HG03558 (cell line): ENCODE measurements around the gene USP15.
A peak's percentile ranks its signal among the peaks of the same experiment; 100 is the strongest.
"Not testable (repeated sequence)": the region's sequence is repeated elsewhere in the genome, so short reads cannot be mapped to it uniquely, and the experiment has no call there.

Experiments used
- ATAC-seq: cut with Tn5 transposase; IDR thresholded peaks from one replicate; pipeline ENCODE4 v1.9.1; 2021; ENCODE audit warnings: moderate number of reproducible peaks; ENCODE audit not compliant: unreplicated experiment; ENCODE audit errors: extremely low read depth

USP15 gene

DNA sequence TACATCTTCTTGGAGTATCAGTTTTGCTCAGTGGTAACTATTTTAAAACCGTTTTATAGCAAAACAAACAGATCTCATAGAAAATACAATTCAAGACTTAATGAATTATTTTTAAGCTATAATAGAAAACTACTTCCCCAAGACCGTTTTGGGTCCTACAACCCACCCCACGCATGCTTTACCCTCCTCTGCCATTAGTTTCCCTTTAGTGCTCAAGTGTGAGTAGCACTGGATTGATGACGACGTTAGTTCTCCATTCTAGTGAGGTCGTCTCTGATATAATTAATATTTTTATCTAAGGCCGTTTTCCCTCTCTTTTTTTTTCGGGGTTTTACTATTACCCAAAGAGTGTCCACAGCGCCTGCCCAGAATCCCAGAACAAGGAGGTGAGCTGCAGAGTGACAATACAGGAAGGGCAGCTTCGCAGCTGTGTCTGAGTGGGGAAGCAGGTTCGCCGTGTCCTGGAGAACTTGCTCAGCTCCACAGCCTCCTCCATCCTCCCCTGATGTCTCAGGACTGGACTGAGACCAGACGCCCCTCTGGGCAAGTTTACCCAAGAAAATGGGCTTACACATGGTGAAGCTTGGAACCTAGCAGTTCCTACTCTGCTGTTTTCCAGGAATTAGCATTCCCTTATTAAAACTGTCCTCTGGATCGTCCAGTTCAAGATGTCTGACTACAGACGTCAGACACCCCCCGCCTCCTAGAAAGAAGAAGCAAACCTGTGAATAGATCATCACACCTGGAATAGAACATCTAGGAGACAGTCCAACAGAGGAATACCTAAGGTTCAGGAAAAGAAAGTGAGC is 174.5 kb downstream of the USP15 start:
- no peak for ATAC-seq

DNA sequence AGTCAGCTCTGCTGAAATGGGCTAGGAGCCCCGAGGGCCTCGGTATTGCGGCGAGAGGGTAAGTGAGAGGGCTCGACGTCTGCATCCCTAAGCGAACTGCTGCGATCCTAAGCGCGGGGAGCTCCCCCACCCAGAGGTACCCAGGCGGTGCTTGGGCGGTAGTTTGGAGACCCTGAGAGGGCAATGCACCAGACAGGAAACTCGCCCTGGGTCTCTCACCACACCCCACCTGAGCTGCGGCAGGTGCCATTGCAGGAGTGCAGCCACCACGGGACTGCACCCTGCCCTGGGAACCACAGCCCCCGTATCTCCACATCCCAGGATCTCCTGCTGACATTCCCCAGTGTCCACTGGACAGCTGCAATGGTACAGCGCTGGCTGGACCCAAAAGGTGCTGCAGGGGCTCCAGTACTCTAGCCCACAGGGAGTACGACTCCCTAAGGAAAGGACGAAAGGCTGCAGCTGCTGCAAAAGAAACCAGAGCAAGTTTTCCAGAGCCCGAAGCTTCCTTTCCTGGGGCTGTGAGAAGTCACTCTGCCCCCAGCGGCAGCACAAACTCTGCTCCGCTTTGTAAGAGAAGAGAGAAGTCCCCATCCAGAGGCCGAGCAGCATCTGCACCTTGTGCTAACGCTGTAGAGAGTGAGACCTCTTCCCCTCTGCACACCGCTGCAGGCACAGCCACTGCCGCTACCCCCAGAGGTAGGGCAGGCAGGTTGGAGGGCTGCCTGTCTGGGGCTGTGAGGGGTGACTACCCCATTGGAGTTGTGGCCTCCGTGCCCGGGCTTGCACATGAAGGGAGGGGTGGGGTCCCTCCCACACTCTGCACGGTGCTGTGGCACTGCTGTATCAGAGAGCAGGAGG is 175.3 kb downstream of the USP15 start:
- peak; percentile 74 for ATAC-seq

DNA sequence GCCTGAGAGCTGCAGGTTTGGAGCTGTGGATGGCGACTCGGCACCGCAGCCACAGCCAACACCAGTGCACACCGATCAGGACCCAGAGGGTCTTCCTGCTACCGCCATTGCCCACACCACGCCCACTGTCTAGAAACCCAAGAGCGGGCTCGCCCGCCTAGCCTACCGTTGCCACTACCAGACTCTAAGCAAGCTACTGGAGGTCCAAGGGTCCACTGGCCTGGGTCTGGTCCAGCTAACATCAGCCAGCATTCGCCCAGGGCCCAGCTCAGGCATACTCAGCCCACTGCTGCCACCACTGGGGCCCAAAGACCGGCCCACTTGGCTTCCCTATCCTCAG is 175.9 kb downstream of the USP15 start:
- no peak for ATAC-seq

DNA sequence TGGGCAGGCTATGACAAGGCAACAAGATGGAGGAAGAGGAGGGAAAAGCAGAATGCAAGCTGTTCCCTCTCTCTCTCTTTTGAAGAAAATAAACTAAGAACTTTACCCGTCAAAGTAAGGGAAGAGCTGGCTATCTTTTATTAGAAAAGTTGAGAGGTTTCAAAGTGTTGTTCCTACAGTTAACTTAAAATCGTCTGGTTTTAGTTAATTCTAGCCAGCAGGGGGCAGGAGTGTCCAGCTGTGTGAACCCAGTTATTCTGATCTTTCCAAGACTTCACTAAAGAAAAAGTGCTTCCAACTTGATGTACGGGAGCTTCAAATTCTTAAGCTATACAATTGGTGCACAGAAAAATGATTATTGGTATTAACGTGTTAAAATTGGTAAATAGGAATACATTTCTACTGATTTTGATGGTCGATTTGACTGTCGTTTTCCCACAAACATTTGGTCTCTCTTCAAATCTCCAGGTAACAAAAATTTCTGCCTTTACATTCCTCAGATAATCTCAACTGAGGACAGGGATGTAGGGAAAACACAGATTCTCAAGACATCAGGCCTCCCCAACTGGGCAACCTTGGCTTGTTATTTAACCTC is 178.0 kb downstream of the USP15 start:
- no peak for ATAC-seq

DNA sequence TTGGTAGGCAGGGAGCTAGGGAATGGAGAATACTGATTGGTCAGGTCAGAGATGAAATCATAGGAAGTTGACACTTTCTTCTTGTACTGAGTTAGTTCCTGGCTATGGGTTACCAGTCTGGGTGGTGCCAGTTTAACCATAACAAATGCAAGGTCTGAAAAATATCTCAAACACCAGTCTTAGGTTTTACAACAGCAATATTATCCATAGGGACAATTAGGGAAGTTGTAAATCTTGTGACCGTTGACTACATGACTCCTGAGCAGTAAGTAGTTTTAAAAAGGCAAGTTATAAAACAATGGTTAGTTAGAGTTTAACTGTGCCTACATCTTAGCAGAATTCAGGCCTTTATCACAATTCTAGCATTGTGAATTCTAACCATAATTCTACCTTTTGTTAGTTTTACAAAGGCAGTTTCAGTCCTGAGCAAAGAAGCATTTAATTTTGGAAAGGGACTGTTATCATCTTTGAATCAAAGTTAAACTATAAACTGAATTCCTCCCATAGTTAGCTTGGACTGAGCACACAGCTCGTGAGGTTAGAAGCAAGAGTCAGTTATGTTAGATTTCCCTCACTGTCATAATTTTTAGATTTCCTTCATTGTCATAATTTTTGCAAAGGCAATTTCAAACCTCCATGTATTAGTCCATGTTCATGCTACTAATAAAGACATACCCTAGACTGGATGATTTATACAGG is 186.7 kb downstream of the USP15 start:
- no peak for ATAC-seq

DNA sequence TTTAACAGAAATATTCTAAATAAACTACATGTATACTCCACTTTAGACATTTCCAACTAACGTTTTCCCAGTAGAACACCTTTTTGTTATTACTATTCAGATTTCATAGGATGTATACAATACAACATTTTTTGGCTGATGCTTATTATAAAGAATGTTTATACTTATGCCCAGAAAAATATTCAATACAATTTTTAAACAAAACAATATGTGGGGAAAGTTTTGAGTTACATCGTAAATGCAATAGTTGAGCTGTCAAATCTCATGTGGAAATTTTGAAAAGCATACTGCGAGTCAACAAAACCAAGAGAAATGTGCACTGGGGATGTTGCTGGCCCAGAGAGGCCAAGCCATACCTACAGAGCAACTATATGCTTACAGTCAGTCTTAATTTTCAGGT is 188.2 kb downstream of the USP15 start:
- no peak for ATAC-seq

DNA sequence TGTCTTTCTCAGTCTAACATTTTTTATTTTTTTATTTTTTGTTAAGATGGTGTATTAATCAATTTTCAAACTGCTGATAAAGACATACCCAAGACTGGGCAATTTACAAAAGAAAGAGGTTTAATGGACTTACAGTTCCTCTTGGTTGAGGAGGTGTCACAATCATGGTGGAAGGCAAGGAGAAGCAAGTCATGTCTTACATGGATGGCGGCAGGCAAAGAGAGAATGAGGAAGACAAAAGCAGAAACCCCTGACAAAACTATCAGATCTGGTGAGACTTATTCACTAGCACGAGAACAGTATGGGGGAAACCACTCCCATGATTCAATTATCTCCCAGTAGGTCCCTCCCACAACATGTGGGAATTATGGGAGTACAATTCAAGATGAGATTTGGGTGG is 195.2 kb downstream of the USP15 start:
- ATAC-seq: not testable (repeated sequence)

DNA sequence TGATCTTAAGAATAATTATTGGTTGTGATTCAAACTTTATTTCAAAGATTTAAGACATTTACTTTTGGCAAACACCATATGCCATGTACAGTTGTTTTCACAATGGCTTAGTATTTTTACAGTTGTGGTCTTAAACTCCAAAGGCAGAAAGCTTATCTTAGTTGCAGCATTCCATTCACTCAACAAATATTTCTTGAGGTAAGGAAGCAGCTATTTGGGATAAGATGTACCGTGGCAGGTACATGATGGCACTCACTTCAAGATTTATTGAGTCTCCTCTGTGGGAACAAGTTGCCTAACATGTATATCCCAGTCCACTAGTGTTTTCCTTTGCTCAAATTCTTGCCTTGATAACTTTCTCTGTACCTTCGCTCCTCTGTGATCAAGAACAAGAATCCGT is 198.4 kb downstream of the USP15 start:
- ATAC-seq: no peak

DNA sequence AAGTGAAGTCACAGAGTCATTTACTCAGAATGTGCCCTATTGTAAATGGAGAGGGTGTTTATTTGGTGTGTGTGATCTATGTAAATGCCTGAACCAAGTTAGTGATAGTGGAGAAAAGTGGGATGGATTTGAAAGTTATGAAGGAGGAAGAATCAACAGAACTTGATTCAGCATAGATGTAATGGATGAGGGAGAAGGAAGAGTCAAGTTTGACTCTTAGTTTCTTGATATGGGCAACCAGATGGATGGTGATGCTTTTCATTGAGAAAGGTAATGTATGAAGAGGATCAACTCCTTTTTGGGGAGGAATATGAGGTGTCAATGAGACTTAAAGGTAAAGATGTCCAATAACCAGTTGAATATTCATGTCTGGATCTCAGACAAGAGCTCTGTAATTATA is 199.8 kb downstream of the USP15 start:
- ATAC-seq: no peak

DNA sequence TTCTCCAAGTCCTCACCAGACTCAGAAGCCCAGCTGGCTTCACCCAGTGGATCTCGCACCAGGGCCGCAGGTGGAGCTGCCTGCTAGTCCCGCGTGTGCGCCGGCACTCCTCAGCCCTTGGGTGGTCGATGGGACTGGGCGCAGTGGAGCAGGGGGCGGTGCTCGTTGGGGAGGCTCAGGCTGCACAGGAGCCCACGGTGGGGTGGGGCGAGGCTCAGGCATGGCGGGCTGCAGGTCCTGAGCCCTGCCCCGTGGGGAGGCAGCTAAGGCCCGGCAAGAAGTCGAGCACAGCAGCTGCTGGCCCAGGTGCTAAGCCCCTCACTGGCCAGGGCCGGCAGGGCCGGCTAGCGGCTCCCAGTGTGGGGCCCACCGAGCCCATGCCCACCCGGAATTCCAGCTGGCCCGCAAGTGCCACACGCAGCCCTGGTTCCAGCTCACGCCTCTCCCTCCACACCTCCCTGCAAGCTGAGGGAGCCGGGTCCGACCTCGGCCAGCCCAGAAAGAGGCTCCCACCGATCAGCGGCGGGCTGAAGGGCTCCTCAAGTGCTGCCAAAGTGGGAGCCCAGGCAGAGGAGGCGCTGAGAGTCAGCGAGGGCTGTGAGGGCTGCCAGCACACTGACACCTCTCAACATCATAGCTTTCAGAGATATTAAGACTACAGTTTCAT is 201.1 kb downstream of the USP15 start:
- not testable (repeated sequence) for ATAC-seq

DNA sequence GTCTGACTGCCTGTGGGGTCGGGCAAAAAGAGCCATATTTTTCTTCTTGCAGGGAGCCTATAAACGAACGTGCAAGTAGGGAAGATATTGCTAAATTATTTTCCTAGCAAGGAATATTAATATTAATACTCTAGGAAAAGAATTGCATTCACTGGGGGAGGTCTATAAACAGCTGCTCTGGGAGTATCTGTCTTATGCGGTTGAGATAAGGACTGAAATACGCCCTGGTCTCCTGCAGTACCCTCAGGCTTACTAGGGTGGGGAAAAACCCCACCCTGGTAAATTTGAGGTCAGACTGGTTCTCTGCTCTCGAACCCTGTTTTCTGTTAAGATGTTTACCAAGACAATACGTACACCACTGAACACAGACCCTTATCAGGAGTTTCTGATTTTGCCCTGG is 203.0 kb downstream of the USP15 start:
- not testable (repeated sequence) for ATAC-seq
